Ramos (cell line): ENCODE measurements around the gene ABHD11.
"Not testable (repeated sequence)": the region's sequence is repeated elsewhere in the genome, so short reads cannot be mapped to it uniquely, and the experiment has no call there.

ENCODE experiments used
- in situ Hi-C: fragments of 300-500 bp; cut with MboI; formaldehyde crosslinking; loops from one replicate; pipeline ENCODE4 v1.14.3; 2022; ENCODE audit warnings: low sequenced_read_pairs; ENCODE audit not compliant: unreplicated experiment

ABHD11 gene

GRCh38 chr7:73722785-73723184, 15.8 kb downstream of the ABHD11 start:
- in situ Hi-C loops, result no loop called here

- in situ Hi-C loops, result not testable (repeated sequence)
These were observed 16.4 kb downstream of the ABHD11 start for GRCh38 chr7:73722182-73722581.

GRCh38 chr7:73721377-73721817, 17.2 kb downstream of the ABHD11 start:
- in situ Hi-C loops, result no loop called here

- in situ Hi-C loops, result not testable (repeated sequence)
These were observed 18.2 kb downstream of the ABHD11 start for GRCh38 chr7:73720443-73720842.

- in situ Hi-C loops, result no loop called here
These were observed 18.8 kb downstream of the ABHD11 start for GRCh38 chr7:73719806-73720169.

GRCh38 chr7:73718905-73719805, 19.4 kb downstream of the ABHD11 start, which contains the start of gene STX1A:
STX1A (minus strand) TSS chr7:73719669; CDS start chr7:73719631, 38 bp downstream.
- in situ Hi-C loops, result no loop called here

GRCh38 chr7:73718438-73718881, 20.1 kb downstream of the ABHD11 start:
- in situ Hi-C loops, result no loop called here

- in situ Hi-C loops, result no loop called here
These were observed 20.6 kb downstream of the ABHD11 start for GRCh38 chr7:73717991-73718405.

- in situ Hi-C loops, result no loop called here
These were observed 21.4 kb downstream of the ABHD11 start for GRCh38 chr7:73717025-73717807.

- in situ Hi-C loops, result no loop called here
These were observed 22.2 kb downstream of the ABHD11 start for GRCh38 chr7:73716318-73716890.

GRCh38 chr7:73715648-73716317, 22.8 kb downstream of the ABHD11 start:
- in situ Hi-C loops, result no loop called here

- in situ Hi-C loops, result not testable (repeated sequence)
These were observed 25.3 kb downstream of the ABHD11 start for GRCh38 chr7:73713319-73713718.

GRCh38 chr7:73712773-73713172, 25.8 kb downstream of the ABHD11 start:
- in situ Hi-C loops, result no loop called here

GRCh38 chr7:73708961-73709549, 29.5 kb downstream of the ABHD11 start:
- in situ Hi-C loops, result no loop called here

- in situ Hi-C loops, result no loop called here
These were observed 31.5 kb downstream of the ABHD11 start for GRCh38 chr7:73707045-73707631.

GRCh38 chr7:73706126-73707044, 32.2 kb downstream of the ABHD11 start:
- in situ Hi-C loops, result no loop called here

- in situ Hi-C loops, result no loop called here
These were observed 33.1 kb downstream of the ABHD11 start for GRCh38 chr7:73705551-73705920.
